ENCODE data around the gene POU6F2.

Gene POU6F2

GRCh38 chr7:39417642-39418041, 439.9 kb downstream of the POU6F2 start:
- no peaks in the 10 kb centered on the region for H3K27me3 ChIP-seq (ENCODE audit: insufficient read depth, low read length, poor library complexity, severe bottlenecking)
- no peaks in the 10 kb centered on the region for H3K9me2 ChIP-seq (replicated peaks; ENCODE audit: low read depth, low read length)
- no peak overlapping the region for H3K4me3 ChIP-seq (ENCODE audit: low read length, poor library complexity, severe bottlenecking)
- no peak overlapping the region for H2AFZ ChIP-seq (ENCODE audit: low read length)
- H3K4me1 ChIP-seq (ENCODE audit: insufficient read depth, low read length, poor library complexity, severe bottlenecking) = peaks cover 9% of the 10 kb centered on the region
- no peak overlapping the region for H3K4me2 ChIP-seq (ENCODE audit: low read depth, low read length, poor library complexity, severe bottlenecking)
- H3K9me3 ChIP-seq (ENCODE audit: insufficient read depth, low read depth, low read length) = no peaks in the 10 kb centered on the region
- no peaks in the 10 kb centered on the region for H3F3A ChIP-seq (ENCODE audit: low read depth)
- no peaks in the 10 kb centered on the region for H4K20me1 ChIP-seq (ENCODE audit: insufficient read depth, low read length, poor library complexity, severe bottlenecking)
- no peak for TF ChIP-seq EZH2phosphoT487 (IDR thresholded peaks at IDR 0.05; ENCODE audit: borderline replicate concordance)
- peak; percentile 31 for TF ChIP-seq CTCF (conservative IDR thresholded peaks at IDR 0.05; ENCODE audit: low read length)
- H3K36me3 ChIP-seq (ENCODE audit: insufficient read depth, low read length) = no peaks in the 10 kb centered on the region
- H3K9ac ChIP-seq (ENCODE audit: low read depth, low read length, poor library complexity, severe bottlenecking) = no peak overlapping the region
- H3K79me2 ChIP-seq (ENCODE audit: insufficient read depth, low read length) = no peaks in the 10 kb centered on the region

GRCh38 chr7:39421251-39421650, 443.5 kb downstream of the POU6F2 start:
- H4K20me1 ChIP-seq (ENCODE audit: insufficient read depth, low read length, poor library complexity, severe bottlenecking) = no peaks in the 10 kb centered on the region
- H3K9ac ChIP-seq (ENCODE audit: low read depth, low read length, poor library complexity, severe bottlenecking) = no peak overlapping the region
- no peaks in the 10 kb centered on the region for H3K9me3 ChIP-seq (ENCODE audit: insufficient read depth, low read depth, low read length)
- no peaks in the 10 kb centered on the region for H3K36me3 ChIP-seq (ENCODE audit: insufficient read depth, low read length)
- H2AFZ ChIP-seq (ENCODE audit: low read length) = no peak overlapping the region
- H3K4me3 ChIP-seq (ENCODE audit: low read length, poor library complexity, severe bottlenecking) = no peak overlapping the region
- no peak overlapping the region for H3K4me2 ChIP-seq (ENCODE audit: low read depth, low read length, poor library complexity, severe bottlenecking)
- no peaks in the 10 kb centered on the region for H3K9me2 ChIP-seq (replicated peaks; ENCODE audit: low read depth, low read length)
- TF ChIP-seq CTCF (conservative IDR thresholded peaks at IDR 0.05; ENCODE audit: low read length) = no peak
- no peak for TF ChIP-seq EZH2phosphoT487 (IDR thresholded peaks at IDR 0.05; ENCODE audit: borderline replicate concordance)
- H3F3A ChIP-seq (ENCODE audit: low read depth) = no peaks in the 10 kb centered on the region
- H3K27me3 ChIP-seq (ENCODE audit: insufficient read depth, low read length, poor library complexity, severe bottlenecking) = no peaks in the 10 kb centered on the region
- no peaks in the 10 kb centered on the region for H3K79me2 ChIP-seq (ENCODE audit: insufficient read depth, low read length)
- H3K4me1 ChIP-seq (ENCODE audit: insufficient read depth, low read length, poor library complexity, severe bottlenecking) = no peaks in the 10 kb centered on the region

GRCh38 chr7:39421661-39422060, 444.0 kb downstream of the POU6F2 start:
- no peaks in the 10 kb centered on the region for H3K4me1 ChIP-seq (ENCODE audit: insufficient read depth, low read length, poor library complexity, severe bottlenecking)
- H3K79me2 ChIP-seq (ENCODE audit: insufficient read depth, low read length) = no peaks in the 10 kb centered on the region
- TF ChIP-seq EZH2phosphoT487 (IDR thresholded peaks at IDR 0.05; ENCODE audit: borderline replicate concordance) = no peak
- no peak for TF ChIP-seq CTCF (conservative IDR thresholded peaks at IDR 0.05; ENCODE audit: low read length)
- no peaks in the 10 kb centered on the region for H4K20me1 ChIP-seq (ENCODE audit: insufficient read depth, low read length, poor library complexity, severe bottlenecking)
- no peaks in the 10 kb centered on the region for H3K36me3 ChIP-seq (ENCODE audit: insufficient read depth, low read length)
- no peaks in the 10 kb centered on the region for H3K27me3 ChIP-seq (ENCODE audit: insufficient read depth, low read length, poor library complexity, severe bottlenecking)
- no peaks in the 10 kb centered on the region for H3K9me3 ChIP-seq (ENCODE audit: insufficient read depth, low read depth, low read length)
- no peak overlapping the region for H3K4me2 ChIP-seq (ENCODE audit: low read depth, low read length, poor library complexity, severe bottlenecking)
- no peaks in the 10 kb centered on the region for H3K9me2 ChIP-seq (replicated peaks; ENCODE audit: low read depth, low read length)
- no peaks in the 10 kb centered on the region for H3F3A ChIP-seq (ENCODE audit: low read depth)
- H3K4me3 ChIP-seq (ENCODE audit: low read length, poor library complexity, severe bottlenecking) = no peak overlapping the region
- H2AFZ ChIP-seq (ENCODE audit: low read length) = no peak overlapping the region
- no peak overlapping the region for H3K9ac ChIP-seq (ENCODE audit: low read depth, low read length, poor library complexity, severe bottlenecking)

Data from Loucy (cell line).